NCI-H1694 treated with DMSO at 0.1 percent for 48 hours (cell line): ENCODE measurements around the gene CDK14.
"Not testable (repeated sequence)": the region's sequence is repeated elsewhere in the genome, so short reads cannot be mapped to it uniquely, and the experiment has no call there.

Source experiments
- DNase-seq: peaks from one replicate; lab custom pipeline; 2025; lab: John Stamatoyannopoulos, UW

Gene CDK14

GRCh38 chr7:90719155-90719554 is 123.0 kb downstream of the CDK14 start:
- no peak for DNase-seq

GRCh38 chr7:90720984-90721760 is 125.1 kb downstream of the CDK14 start:
- no peak for DNase-seq

DNA sequence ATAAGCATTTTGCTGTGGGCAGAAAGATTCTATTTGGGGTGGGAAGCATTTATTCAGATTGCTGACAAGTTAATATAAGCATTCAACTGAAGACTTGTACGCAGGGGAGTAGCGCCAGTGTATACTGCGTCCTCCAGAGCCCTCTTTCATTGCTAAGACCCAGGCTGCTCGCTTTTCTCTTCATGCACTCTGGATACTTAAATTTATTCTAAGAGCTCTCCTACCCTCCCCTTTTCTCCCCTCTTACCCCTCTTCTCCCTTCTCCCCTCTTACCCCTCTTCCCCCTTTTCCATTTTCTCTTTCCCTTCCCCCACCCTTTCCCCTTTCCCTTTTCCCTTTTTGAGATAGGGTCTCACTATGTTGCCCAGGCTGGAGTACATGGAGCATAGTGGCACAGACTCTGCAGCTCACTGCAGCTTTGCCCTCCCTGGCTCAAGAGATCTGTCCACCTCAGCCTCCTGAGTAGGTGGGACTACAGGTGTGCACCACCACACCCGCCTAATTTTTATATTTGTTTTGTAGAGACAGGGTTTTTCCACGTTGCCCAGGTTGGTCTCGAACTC is 125.8 kb downstream of the CDK14 start:
- DNase-seq, result no peak

- no peak for DNase-seq
Observed at GRCh38 chr7:90723233-90723632, 127.1 kb downstream of the CDK14 start.

DNA sequence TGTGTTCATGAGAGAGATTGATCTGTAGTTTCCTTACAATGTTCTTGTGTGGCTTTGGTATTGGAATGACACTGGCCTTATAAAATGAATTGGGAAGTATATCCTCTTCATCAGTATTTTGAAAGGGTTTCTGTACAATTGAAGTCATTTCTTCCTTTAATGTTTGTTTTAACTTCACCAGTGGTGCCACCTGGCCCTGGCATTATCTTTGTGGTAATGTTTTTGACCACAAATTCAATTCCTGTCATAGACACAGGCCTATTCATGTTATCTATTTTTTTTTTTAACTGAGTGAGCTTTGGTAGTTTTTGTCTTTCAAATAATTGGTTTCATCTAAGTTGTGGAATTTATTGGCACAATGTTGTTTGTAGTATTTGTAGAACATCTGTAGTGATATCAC is 127.7 kb downstream of the CDK14 start:
- no peak for DNase-seq

DNA sequence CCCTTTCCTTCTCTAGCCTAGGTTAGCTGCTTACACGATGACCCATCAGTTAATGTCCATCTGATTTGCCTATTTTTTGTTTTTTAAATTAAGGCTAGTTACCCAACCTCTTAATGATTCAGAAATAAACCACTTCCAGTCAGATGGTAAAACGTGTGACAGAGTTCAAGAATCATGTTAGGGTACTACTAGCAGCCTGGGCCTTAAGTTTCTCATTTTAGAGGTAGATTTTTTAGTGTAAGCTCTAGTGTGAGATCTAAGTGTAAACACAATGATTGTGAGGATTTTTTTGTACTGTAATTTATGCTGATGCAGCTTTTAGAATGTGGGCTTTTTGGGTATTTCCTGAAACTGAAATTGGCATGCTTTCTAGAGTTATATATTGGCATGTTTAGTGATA is 130.0 kb downstream of the CDK14 start:
- DNase-seq, result no peak

GRCh38 chr7:90726623-90727022 is 130.5 kb downstream of the CDK14 start:
- no peak for DNase-seq

DNA sequence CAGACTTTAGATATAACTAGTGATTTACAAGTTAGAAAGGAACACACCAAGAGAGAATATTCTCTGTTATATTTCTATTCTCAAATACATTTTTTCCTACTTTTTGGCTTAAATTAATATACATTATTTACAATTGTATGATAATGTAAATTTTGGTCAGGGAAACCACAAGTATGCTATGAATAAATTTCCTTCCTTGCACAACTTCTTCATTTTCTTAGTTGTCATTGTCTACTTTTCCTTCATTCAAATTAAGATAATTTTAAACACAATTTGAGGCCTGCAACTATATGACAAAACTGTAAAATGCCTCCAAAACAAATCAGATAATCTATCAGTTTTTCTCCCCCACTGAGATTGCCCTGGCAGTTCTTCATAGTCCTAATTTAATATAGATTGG is 131.3 kb downstream of the CDK14 start:
- DNase-seq, result no peak

- no peak for DNase-seq
Observed at GRCh38 chr7:90728568-90728967, 132.4 kb downstream of the CDK14 start.

GRCh38 chr7:90735611-90736280 is 139.6 kb downstream of the CDK14 start:
- not testable (repeated sequence) for DNase-seq

DNA sequence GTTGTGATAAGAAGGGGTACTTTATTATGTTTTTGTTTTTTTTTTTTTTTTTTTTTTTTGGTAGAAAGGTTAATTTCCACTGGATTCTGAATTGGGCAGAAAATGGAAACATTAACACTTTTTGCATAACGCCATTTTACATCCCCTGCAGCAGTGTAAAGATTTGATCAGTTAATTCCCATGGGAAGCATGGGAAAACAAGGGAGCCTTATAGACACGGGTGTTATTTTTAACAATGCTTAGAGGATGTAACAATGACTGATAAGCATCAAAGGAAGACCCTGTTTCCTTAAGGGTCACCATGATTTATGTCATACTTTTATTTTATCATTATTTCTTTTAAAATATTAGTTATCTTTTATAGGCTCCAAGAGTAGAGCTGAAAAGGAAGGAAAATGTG is 140.2 kb downstream of the CDK14 start:
- DNase-seq, result no peak

- DNase-seq, result no peak
Observed at GRCh38 chr7:90736968-90737939, 141.1 kb downstream of the CDK14 start.

GRCh38 chr7:90738249-90738648 is 142.1 kb downstream of the CDK14 start:
- DNase-seq, result no peak

- DNase-seq, result no peak
Observed at GRCh38 chr7:90739716-90740115, 143.6 kb downstream of the CDK14 start.

DNA sequence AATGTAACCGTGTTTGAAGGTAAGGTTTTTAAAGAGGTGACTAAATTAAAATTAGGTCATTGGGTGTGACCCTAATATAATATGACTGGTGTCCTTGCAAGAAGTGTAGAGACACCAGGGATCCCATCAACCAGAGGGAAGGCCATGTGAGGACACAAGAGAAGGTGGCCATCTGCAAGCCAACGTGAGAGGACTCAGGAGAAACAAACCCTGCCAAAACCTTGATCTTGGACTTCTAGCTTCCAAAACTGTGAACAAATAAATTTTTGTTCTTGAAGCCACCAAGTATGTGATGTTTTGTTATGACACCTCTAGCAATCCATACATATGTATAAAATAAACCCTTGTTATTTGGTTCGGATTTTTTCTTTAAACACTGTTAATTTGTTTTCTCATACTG is 144.3 kb downstream of the CDK14 start:
- DNase-seq, result no peak

GRCh38 chr7:90743626-90744025 is 147.5 kb downstream of the CDK14 start:
- DNase-seq, result no peak

DNA sequence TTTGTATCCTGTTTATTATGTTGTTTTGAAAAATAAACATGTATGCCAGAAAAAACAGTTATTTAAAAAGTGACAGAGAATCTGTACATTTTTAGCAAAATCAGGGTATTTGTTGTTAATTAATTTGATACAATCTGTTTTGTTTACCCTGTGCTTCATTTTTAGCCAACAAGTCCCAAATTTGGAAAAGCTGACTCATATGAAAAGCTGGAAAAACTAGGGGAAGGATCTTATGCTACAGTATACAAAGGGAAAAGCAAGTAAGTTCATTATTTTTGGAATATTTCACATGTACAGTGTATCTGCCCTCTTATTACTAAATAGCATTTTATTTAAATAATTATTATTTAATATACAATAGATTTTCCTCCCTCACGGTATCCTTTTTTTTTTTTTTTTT is 151.4 kb downstream of the CDK14 start:
- no peak for DNase-seq

DNA sequence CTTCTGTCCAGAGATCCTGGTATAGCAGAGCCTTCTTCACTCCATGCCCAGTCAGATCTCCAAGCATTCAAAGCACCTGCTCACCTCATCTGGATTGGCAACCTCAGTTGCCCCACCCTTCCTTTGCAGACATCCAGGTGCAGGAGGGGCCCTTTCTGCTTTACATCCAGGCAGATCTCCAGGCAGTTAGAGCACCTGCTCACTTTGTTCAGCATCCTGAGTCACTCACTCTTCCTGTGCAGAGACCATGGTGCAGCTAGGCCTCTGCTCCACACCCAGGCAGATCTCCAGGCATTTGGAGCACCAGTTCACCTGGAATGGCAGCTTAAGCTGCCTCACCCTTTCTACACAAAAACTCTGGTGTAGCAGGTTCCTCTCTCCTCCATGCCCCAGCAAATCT is 153.1 kb downstream of the CDK14 start:
- no peak for DNase-seq

DNA sequence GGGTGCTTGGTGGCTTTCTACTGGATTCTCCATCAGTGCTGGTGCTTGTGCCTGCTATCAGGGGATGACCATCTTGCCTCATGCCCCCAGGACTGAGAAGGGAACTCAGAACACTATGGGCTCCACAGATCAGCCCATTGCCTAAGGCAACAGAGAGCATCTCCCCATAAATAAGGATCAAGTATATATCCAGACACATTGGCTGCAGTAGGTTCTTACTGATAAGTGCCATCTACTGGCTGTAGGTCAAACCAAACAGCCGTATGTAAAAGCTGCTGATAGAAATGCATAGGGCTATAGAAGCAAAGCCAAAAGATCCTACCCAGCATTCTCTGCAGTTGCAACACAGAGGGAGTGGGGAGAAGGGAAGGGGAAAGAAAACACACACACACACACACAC is 153.7 kb downstream of the CDK14 start:
- no peak for DNase-seq

GRCh38 chr7:90751595-90751994 is 155.5 kb downstream of the CDK14 start:
- no peak for DNase-seq

DNA sequence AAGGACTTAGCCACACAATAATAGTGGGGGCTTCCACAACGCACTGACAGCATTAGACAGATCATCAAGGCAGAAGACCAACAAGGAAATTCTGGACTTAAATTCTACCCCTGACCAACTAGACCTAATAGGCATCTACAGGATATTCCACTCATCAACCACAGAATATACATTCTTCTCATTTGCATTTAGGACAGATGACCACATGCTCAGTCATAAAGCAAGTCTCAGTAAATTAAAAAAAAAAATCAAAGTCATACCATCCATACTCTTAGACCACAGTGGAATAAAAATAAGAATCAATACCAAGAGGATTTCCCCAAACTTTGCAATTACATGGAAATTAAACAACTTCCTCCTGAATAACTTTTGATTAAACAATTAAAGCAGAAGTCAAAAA is 155.9 kb downstream of the CDK14 start:
- DNase-seq, result no peak

- DNase-seq, result no peak
Observed at GRCh38 chr7:90755041-90755440, 158.9 kb downstream of the CDK14 start.
